HEK293 (cell line): Measurements from ENCODE around the gene NLGN4X.

Source experiments
- ZNF214 ChIP-seq: fragments of 450-650 bp; formaldehyde crosslinking; IDR thresholded peaks from 2 replicates; pipeline ENCODE4 v1.5.1; 2017; ENCODE audit warnings: missing biosample characterization, mild to moderate bottlenecking, missing genetic modification characterization, borderline replicate concordance
- ZNF280C ChIP-seq: fragments of 450-650 bp; formaldehyde crosslinking; IDR thresholded peaks from 2 replicates; pipeline ENCODE4 v1.5.1; 2016; ENCODE audit warnings: missing biosample characterization, missing genetic modification characterization
- ZNF423 ChIP-seq: fragments of 450-650 bp; formaldehyde crosslinking; IDR thresholded peaks from 2 replicates; pipeline ENCODE4 v1.5.1; 2016; ENCODE audit warnings: missing biosample characterization, missing genetic modification characterization

- TF ChIP-seq ZNF423 (tag by site-specific recombination), result no peak
- no peak for TF ChIP-seq ZNF280C (tag by site-specific recombination)
- TF ChIP-seq ZNF214, result no peak
Observed at GRCh38 chrX:6149060-6149872, 79.4 kb downstream of the NLGN4X start.
